ENCODE results near the gene MRPS5.
"Not testable (repeated sequence)": the region's sequence is repeated elsewhere in the genome, so short reads cannot be mapped to it uniquely, and the experiment has no call there.

MRPS5 gene

DNA sequence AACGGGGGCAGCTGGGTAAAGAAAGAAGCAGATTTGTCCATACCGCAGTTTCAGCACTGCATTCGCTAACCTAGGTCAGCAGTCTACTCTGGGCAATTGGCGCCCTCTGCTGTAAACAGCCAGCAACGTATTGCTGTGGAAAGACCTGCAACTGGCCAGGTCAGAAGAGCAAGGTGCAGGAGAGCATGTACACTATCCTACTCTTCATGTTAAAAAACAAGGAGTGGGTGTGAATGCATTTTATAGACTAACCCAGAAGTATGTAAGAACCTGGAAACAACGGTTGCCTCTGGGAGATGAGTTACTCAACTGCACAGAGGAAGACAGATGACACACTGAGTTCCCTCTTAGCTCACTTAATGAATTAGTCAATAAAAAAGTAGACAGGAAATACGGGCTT is 6.2 kb downstream of the MRPS5 start:
- H3K4me3 ChIP-seq (replicated peaks; ENCODE audit: low read depth, low read length): no peak overlapping the region
- TF ChIP-seq, protein P1, sequence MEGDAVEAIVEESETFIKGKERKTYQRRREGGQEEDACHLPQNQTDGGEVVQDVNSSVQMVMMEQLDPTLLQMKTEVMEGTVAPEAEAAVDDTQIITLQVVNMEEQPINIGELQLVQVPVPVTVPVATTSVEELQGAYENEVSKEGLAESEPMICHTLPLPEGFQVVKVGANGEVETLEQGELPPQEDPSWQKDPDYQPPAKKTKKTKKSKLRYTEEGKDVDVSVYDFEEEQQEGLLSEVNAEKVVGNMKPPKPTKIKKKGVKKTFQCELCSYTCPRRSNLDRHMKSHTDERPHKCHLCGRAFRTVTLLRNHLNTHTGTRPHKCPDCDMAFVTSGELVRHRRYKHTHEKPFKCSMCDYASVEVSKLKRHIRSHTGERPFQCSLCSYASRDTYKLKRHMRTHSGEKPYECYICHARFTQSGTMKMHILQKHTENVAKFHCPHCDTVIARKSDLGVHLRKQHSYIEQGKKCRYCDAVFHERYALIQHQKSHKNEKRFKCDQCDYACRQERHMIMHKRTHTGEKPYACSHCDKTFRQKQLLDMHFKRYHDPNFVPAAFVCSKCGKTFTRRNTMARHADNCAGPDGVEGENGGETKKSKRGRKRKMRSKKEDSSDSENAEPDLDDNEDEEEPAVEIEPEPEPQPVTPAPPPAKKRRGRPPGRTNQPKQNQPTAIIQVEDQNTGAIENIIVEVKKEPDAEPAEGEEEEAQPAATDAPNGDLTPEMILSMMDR (IDR thresholded peaks at IDR 0.05; ENCODE audit: low read length, missing control alignments): peak; percentile 96
- DNase-seq (ENCODE audit: low read depth): peak; percentile 78

DNA sequence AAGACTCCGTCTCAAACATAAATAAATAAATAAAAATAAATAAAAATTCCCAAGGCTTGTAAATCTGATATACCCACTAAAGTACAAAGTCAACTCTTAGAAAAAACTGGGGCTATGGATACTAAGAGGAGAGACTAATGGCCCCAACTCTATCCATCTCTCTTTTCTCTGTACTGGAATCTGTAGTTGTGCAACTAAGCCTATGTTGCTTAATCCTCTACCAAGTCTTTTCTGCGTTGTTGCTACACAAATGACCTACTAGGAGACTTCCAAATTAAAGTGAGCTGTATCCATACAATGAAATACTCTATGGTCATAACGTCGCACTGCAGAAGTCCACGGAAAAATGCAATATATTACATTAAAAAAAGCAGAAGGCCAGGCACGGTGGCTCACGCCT is 8.1 kb downstream of the MRPS5 start:
- no peak overlapping the region for H3K4me3 ChIP-seq (replicated peaks; ENCODE audit: low read depth, low read length)
- TF ChIP-seq, protein P1 (IDR thresholded peaks at IDR 0.05; ENCODE audit: low read length, missing control alignments): no peak
- DNase-seq (ENCODE audit: low read depth): no peak

DNA sequence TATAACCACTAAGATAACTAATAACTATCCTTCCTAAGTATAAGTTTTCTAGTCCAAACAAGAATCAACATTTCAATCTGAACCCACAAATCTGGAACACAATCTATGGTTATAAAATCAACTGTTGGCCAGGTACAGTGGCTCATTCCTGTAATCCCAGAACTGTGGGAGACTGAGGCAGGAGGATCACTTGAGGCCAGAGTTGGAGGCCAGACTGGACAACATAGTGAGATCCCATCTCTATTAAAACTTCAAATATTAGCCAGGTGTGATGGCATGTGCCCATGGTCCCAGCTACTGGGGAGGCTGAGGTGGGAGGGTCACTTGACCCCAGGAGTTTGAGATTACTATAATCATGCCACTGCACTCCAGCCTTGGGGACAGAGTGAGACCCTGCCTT is 11.2 kb downstream of the MRPS5 start:
- TF ChIP-seq, protein P1 (IDR thresholded peaks at IDR 0.05; ENCODE audit: low read length, missing control alignments): no peak
- no peak for DNase-seq (ENCODE audit: low read depth)
- H3K4me3 ChIP-seq (replicated peaks; ENCODE audit: low read depth, low read length): no peak overlapping the region

DNA sequence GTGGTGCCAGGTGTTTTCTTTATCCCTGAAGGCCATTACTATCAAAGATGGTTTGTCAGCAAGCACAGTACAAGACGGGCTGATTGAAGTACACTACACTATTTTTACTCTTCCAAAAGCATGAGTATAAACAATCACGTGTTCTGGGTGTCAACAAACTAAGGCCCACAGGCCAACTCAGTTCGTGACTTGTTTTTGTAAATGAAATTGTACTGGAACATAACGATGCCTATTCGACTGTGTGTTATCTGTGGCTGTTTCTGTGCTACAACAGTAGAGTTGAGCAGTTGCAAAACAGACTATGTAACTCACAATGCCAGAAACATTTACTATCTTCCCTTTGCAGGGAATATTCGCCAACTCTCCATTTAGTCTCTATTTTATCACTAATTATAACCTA is 12.3 kb downstream of the MRPS5 start:
- TF ChIP-seq, protein P1 (IDR thresholded peaks at IDR 0.05; ENCODE audit: low read length, missing control alignments): no peak
- no peak for DNase-seq (ENCODE audit: low read depth)
- H3K4me3 ChIP-seq (replicated peaks; ENCODE audit: low read depth, low read length): no peak overlapping the region

DNA sequence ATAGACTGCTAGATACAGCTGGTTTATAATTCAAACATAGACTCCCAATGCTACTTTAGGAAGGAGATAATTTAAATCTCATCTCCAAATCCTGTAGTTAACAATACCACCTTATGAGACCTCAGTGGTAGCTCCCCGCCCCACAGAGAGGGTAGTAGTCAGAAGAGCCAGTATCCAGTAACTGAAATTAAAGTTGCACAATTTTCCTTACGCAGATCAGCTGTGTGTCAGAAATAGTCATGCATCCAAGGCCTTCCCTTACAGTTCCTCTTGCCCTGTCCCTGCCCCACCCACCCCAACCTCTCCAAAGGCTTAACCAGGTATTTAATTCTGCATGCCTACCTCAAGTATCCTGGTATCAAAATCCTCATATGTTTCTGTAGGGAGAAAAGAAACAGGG is 15.5 kb downstream of the MRPS5 start:
- TF ChIP-seq, protein P1 (IDR thresholded peaks at IDR 0.05; ENCODE audit: low read length, missing control alignments): no peak
- DNase-seq (ENCODE audit: low read depth): no peak
- H3K4me3 ChIP-seq (replicated peaks; ENCODE audit: low read depth, low read length): no peak overlapping the region

DNA sequence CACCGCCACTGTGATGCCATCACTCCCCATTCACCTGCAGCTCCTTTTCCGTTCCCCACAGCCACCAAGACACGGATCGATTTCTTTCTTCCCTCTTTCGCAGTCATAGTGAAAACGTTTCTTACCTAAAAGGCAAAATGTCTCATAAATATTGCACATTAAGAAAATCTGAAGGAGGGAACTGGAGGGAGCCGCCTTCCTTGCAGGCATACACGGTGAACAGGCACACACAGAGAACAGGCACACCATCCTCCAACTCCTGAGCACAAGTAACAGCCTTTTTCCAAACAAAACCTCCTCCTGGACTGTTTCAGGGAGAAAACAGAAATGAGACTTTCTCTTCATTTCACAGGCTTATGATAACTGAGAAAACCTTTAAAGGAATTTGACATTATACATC is 17.0 kb downstream of the MRPS5 start:
- no peak for DNase-seq (ENCODE audit: low read depth)
- H3K4me3 ChIP-seq (replicated peaks; ENCODE audit: low read depth, low read length): no peak overlapping the region
- TF ChIP-seq, protein P1 (IDR thresholded peaks at IDR 0.05; ENCODE audit: low read length, missing control alignments): no peak

DNA sequence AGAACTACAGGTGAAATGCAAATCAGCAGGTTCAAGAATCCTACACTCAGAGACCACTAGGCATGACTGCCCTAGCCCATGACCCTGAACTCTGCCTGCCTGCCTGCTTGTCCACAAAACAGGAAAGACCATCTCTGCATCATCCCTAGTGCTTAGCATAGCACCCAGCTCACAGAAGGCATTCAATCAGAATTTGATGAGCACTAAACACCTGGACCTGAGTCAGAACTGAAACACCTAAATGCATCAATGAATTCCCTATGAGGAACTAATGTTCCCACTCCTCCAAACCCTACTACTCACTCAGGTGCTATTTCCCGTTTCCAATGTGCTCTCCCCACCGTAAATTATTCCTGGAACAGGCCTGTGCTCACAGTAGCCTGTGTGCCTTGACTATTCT is 21.7 kb downstream of the MRPS5 start:
- H3K4me3 ChIP-seq (replicated peaks; ENCODE audit: low read depth, low read length): no peak overlapping the region
- TF ChIP-seq, protein P1 (IDR thresholded peaks at IDR 0.05; ENCODE audit: low read length, missing control alignments): no peak
- no peak for DNase-seq (ENCODE audit: low read depth)

DNA sequence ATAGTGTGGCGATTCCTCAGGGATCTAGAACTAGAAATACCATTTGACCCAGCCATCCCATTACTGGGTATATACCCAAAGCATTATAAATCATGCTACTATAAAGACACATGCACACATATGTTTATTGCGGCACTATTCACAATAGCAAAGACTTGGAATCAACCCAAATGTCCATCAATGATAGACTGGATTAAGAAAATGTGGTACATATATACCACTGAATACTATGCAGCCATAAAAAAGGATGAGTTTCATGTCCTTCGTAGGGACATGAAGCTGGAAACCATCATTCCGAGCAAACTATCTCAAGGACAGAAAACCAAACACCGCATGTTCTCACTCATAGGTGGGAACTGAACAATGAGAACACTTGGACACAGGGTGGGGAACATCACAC is 23.3 kb downstream of the MRPS5 start:
- H3K4me3 ChIP-seq (replicated peaks; ENCODE audit: low read depth, low read length); DNase-seq (ENCODE audit: low read depth): not testable (repeated sequence)

All from fibroblast of pulmonary artery (primary cell).